Measurements from ENCODE around the gene SMPD2. TPM values are rescaled to one million over a fixed set of nuclear protein-coding genes. Genes with fewer than 3 reads are reported as not detected.

SMPD2 gene
- total RNA-seq, 1 experiment from 2014 or later: 13.4 TPM

- no peaks in the 10 kb centered on the region for H3K27me3 ChIP-seq
- peaks cover 77% of the 10 kb centered on the region for H3K36me3 ChIP-seq
- DNase-seq: no peak
- no peak overlapping the region for H3K4me3 ChIP-seq
- H3K9me3 ChIP-seq: no peaks in the 10 kb centered on the region
Measured at GRCh38 chr6:109471105-109471810, 30.7 kb downstream of the SMPD2 start.

- no peaks in the 10 kb centered on the region for H3K27me3 ChIP-seq
- DNase-seq: no peak
- no peak overlapping the region for H3K4me3 ChIP-seq
- H3K36me3 ChIP-seq: peaks cover 76% of the 10 kb centered on the region
- H3K9me3 ChIP-seq: no peaks in the 10 kb centered on the region
Measured at GRCh38 chr6:109472132-109472995, 31.8 kb downstream of the SMPD2 start.

GRCh38 chr6:109473120-109473519 is 32.6 kb downstream of the SMPD2 start:
- peaks cover 76% of the 10 kb centered on the region for H3K36me3 ChIP-seq

GRCh38 chr6:109474995-109475394 is 34.5 kb downstream of the SMPD2 start:
- H3K27me3 ChIP-seq: no peaks in the 10 kb centered on the region
- no peaks in the 10 kb centered on the region for H3K9me3 ChIP-seq
- H3K36me3 ChIP-seq: peaks cover 78% of the 10 kb centered on the region
- H3K4me3 ChIP-seq: no peak overlapping the region
- DNase-seq: no peak

More at GRCh38 chr6:109473120-109473519, 32.6 kb downstream of the SMPD2 start:
- no peaks in the 10 kb centered on the region for H3K27me3 ChIP-seq
- DNase-seq: no peak
- H3K9me3 ChIP-seq: no peaks in the 10 kb centered on the region
- no peak overlapping the region for H3K4me3 ChIP-seq

GRCh38 chr6:109475625-109476024 is 35.1 kb downstream of the SMPD2 start:
- H3K4me3 ChIP-seq: no peak overlapping the region
- DNase-seq: no peak
- no peaks in the 10 kb centered on the region for H3K9me3 ChIP-seq
- H3K27me3 ChIP-seq: no peaks in the 10 kb centered on the region
- H3K36me3 ChIP-seq: peaks cover 84% of the 10 kb centered on the region

- no peaks in the 10 kb centered on the region for H3K9me3 ChIP-seq
- no peak overlapping the region for H3K4me3 ChIP-seq
- no peak for DNase-seq
- peaks cover 84% of the 10 kb centered on the region for H3K36me3 ChIP-seq
- H3K27me3 ChIP-seq: no peaks in the 10 kb centered on the region
Measured at GRCh38 chr6:109477184-109477583, 36.7 kb downstream of the SMPD2 start.

GRCh38 chr6:109477725-109478124 is 37.2 kb downstream of the SMPD2 start:
- Histone ChIP-seq H3K27me3 (no peaks in the 10 kb centered on the region), H3K36me3 (peaks cover 81% of the 10 kb centered on the region), H3K4me3 (no peak overlapping the region), H3K9me3 (no peaks in the 10 kb centered on the region)
- no peak for DNase-seq

- Histone ChIP-seq H3K27me3 (no peaks in the 10 kb centered on the region), H3K4me3 (no peak overlapping the region), H3K36me3 (peaks cover 76% of the 10 kb centered on the region), H3K9me3 (no peaks in the 10 kb centered on the region)
- no peak for DNase-seq
Measured at GRCh38 chr6:109478222-109478805, 37.8 kb downstream of the SMPD2 start.

GRCh38 chr6:109478841-109479624 is 38.5 kb downstream of the SMPD2 start:
- no peak for DNase-seq
- Histone ChIP-seq H3K36me3 (peaks cover 72% of the 10 kb centered on the region), H3K9me3 (no peaks in the 10 kb centered on the region), H3K27me3 (no peaks in the 10 kb centered on the region), H3K4me3 (no peak overlapping the region)

GRCh38 chr6:109480993-109481480 is 40.5 kb downstream of the SMPD2 start:
- Histone ChIP-seq H3K27me3 (no peaks in the 10 kb centered on the region), H3K9me3 (no peaks in the 10 kb centered on the region), H3K36me3 (peaks cover 54% of the 10 kb centered on the region), H3K4me3 (no peak overlapping the region)
- DNase-seq: no peak

- H3K27me3 ChIP-seq: no peaks in the 10 kb centered on the region
- H3K9me3 ChIP-seq: no peaks in the 10 kb centered on the region
- H3K4me3 ChIP-seq: peak within 1 kb of the TSS; percentile 95
- DNase-seq: peak; percentile 90
- peaks cover 36% of the 10 kb centered on the region for H3K36me3 ChIP-seq
Measured at GRCh38 chr6:109482905-109483734, 42.6 kb downstream of the SMPD2 start, which contains the start of gene ZBTB24. TSS of gene ZBTB24 (minus strand) at chr6:109483219. CDS start at chr6:109482026, 1,193 bp downstream.

GRCh38 chr6:109483735-109484057 is 43.2 kb downstream of the SMPD2 start:
- H3K4me3 ChIP-seq: peak overlapping the region; percentile 50
- no peak for DNase-seq
- H3K9me3 ChIP-seq: no peaks in the 10 kb centered on the region
- no peaks in the 10 kb centered on the region for H3K27me3 ChIP-seq
- peaks cover 31% of the 10 kb centered on the region for H3K36me3 ChIP-seq

GRCh38 chr6:109484122-109484521 is 43.6 kb downstream of the SMPD2 start:
- H3K4me3 ChIP-seq: no peak overlapping the region; the same call in 1 of the 2 replicates
- H3K9me3 ChIP-seq: no peaks in the 10 kb centered on the region
- H3K36me3 ChIP-seq: peaks cover 28% of the 10 kb centered on the region
- no peak for DNase-seq
- no peaks in the 10 kb centered on the region for H3K27me3 ChIP-seq

GRCh38 chr6:109485266-109485935 is 44.9 kb downstream of the SMPD2 start:
- peaks cover 17% of the 10 kb centered on the region for H3K36me3 ChIP-seq
- H3K9me3 ChIP-seq: no peaks in the 10 kb centered on the region
- no peaks in the 10 kb centered on the region for H3K27me3 ChIP-seq
- H3K4me3 ChIP-seq: no peak overlapping the region
- DNase-seq: no peak

- DNase-seq: no peak
- H3K9me3 ChIP-seq: no peaks in the 10 kb centered on the region
Measured at GRCh38 chr6:109486068-109486467, 45.5 kb downstream of the SMPD2 start.

More at GRCh38 chr6:109486068-109486467, 45.5 kb downstream of the SMPD2 start:
- H3K4me3 ChIP-seq: no peak overlapping the region
- peaks cover 11% of the 10 kb centered on the region for H3K36me3 ChIP-seq
- H3K27me3 ChIP-seq: no peaks in the 10 kb centered on the region
